ENCODE measurements around the gene ANKH. TPM values are rescaled to one million over a fixed set of nuclear protein-coding genes. Genes with fewer than 3 reads are reported as not detected.

The ANKH gene
- total and polyA plus RNA-seq, 2 of the 13 experiments (the other 11 are each of a cell fraction or from before 2014, with no cell fraction given): 25.0 to 36.0 TPM

- TF ChIP-seq ZXDC (CRISPR knock-in tag; IDR thresholded peaks at IDR 0.05) (no peak), JUNB (CRISPR knock-in tag; IDR thresholded peaks at IDR 0.05; ENCODE audit: borderline replicate concordance) (no peak), HNF1B (CRISPR knock-in tag; IDR thresholded peaks at IDR 0.05) (no peak), FOXK1 (CRISPR knock-in tag; IDR thresholded peaks at IDR 0.05; ENCODE audit: borderline replicate concordance, low read depth) (no peak)
Measured at GRCh38 chr5:14813747-14814146, 57.8 kb downstream of the ANKH start (continued).

GRCh38 chr5:14812166-14812565 lies 59.4 kb downstream of the ANKH start:
- Histone ChIP-seq H3K4me2 (ENCODE audit: low read depth, low read length) (no peak overlapping the region), H4K20me1 (ENCODE audit: insufficient read depth, low read length) (no peaks in the 10 kb centered on the region), H3K36me3 (replicated peaks in 1 of 2; ENCODE audit: control insufficient read depth in 1 of 2, insufficient read depth in 2 of 2, low read length in 2 of 2) (0 out of 5 replicates have a peak, but pooled peaks cover 0 to 3% of the 10 kb centered on the region in 2 experiments), H3K27me3 (ENCODE audit: control insufficient read depth in 1 of 2, insufficient read depth in 2 of 2, low read length in 2 of 2) (no peaks in the 10 kb centered on the region), H3K9ac (ENCODE audit: insufficient read depth, low read depth, low read length) (no peak overlapping the region), H3K4me1 (ENCODE audit: insufficient read depth, low read length) (peaks cover 34% of the 10 kb centered on the region), H3K4me3 (replicated peaks in 1 of 3; ENCODE audit: insufficient read depth in 1 of 3, low read depth in 2 of 3, low read length in 3 of 3) (no peak overlapping the region), H3K27ac (ENCODE audit: extremely low read length, insufficient read depth, low read length) (no peak overlapping the region), H2AFZ (ENCODE audit: low read length) (no peak overlapping the region), H3K79me2 (ENCODE audit: insufficient read depth, low read length) (no peaks in the 10 kb centered on the region), H3K9me3 (ENCODE audit: low read length) (no peaks in the 10 kb centered on the region)
- no TSS peak for BruUV-seq (replicated peaks)
- DNase-seq (ENCODE audit: low spot score) (no peak), ATAC-seq (no peak), FAIRE-seq (no peak)
- WGBS (ENCODE audit: low lambda C conversion rate): 93% methylated on average over 5 of the region's 5 CpGs
- ChIA-PET CTCF (ENCODE audit: low intra/inter-chr PET ratio, low total read pairs) (no interaction called here), POLR2A (no interaction called here)
- intact Hi-C loops (cut with micrococcal nuclease; ENCODE audit: unreplicated experiment) (no loop called here), in situ Hi-C loops (cut with HindIII; ENCODE audit: extremely low pct_ligation_motif_present, low pct_unique_long_range_greater_than_20kb) (no loop called here)
- TF ChIP-seq KMT2B (CRISPR knock-in tag; IDR thresholded peaks at IDR 0.05): no peak
- no peak for TF ChIP-seq NONO (IDR thresholded peaks at IDR 0.05)
- TF ChIP-seq NONO (CRISPR knock-in tag; conservative IDR thresholded peaks at IDR 0.05): no peak
- no peak for TF ChIP-seq TOPORS (CRISPR knock-in tag; IDR thresholded peaks at IDR 0.05)
- TF ChIP-seq IRF2 (CRISPR knock-in tag; IDR thresholded peaks at IDR 0.05): no peak
- no peak for TF ChIP-seq HMG20A (CRISPR knock-in tag; IDR thresholded peaks at IDR 0.05; ENCODE audit: borderline replicate concordance)
- TF ChIP-seq HIVEP1 (CRISPR knock-in tag; IDR thresholded peaks at IDR 0.05): no peak
- TF ChIP-seq ZBTB14 (CRISPR knock-in tag; IDR thresholded peaks at IDR 0.05): no peak
- TF ChIP-seq NR2F1 (CRISPR knock-in tag; IDR thresholded peaks at IDR 0.05): no peak
- TF ChIP-seq STAG1 (CRISPR knock-in tag; IDR thresholded peaks at IDR 0.05): no peak
- TF ChIP-seq ZBTB39 (CRISPR knock-in tag; IDR thresholded peaks at IDR 0.05): no peak
- no peak for TF ChIP-seq E2F5 (CRISPR knock-in tag; conservative IDR thresholded peaks at IDR 0.05)
